GM12865 (cell line): ENCODE results near the gene STX8.
"Not testable (repeated sequence)": the region's sequence is repeated elsewhere in the genome, so short reads cannot be mapped to it uniquely, and the experiment has no call there.

ENCODE experiments used
- DNase-seq: peaks from one replicate; pipeline ENCODE4 v3.0.0; 2010; ENCODE audit warnings: low read depth
- H3K4me3 ChIP-seq: 2 replicates; pipeline ENCODE4 v1.5.1; 2011; ENCODE audit warnings: mild to moderate bottlenecking, low read depth, low read length, control low read depth
- CTCF ChIP-seq: IDR thresholded peaks from 2 replicates; pipeline ENCODE4 v1.5.1; 2011; ENCODE audit warnings: low read length, control low read depth, low read depth, inconsistent platforms; ENCODE audit not compliant: insufficient read depth; ENCODE audit errors: missing control alignments

STX8 gene

DNA sequence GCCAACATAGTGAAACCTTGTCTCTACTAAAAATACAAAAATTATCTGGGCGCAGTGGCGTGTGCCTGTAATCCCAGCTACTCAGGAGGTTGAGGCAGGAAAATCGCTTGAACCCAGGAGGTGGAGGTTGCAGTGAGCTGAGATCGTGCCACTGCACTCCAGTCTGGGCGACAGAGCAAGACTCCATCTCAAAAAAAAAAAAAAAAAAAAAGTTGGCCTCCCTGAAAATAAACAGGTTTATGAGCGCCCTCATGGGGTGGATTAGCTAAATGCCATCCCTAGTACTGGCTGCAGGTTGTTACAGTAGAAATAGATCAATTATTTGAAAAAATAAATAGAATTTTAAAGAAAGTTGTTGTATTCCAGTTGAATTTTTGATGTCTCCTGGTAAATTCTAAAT, 20.9 kb downstream of the STX8 start:
- not testable (repeated sequence) for H3K4me3 ChIP-seq
- peak; percentile 76 for DNase-seq
- TF ChIP-seq CTCF = peak; percentile 40

GRCh38 chr17:9553596-9553995, 22.0 kb downstream of the STX8 start:
- no peak for TF ChIP-seq CTCF
- no peak overlapping the region for H3K4me3 ChIP-seq
- no peak for DNase-seq

GRCh38 chr17:9553181-9553580, 22.4 kb downstream of the STX8 start:
- H3K4me3 ChIP-seq = no peak overlapping the region
- no peak for TF ChIP-seq CTCF
- no peak for DNase-seq

GRCh38 chr17:9549215-9549614, 26.4 kb downstream of the STX8 start:
- DNase-seq = no peak
- no peak overlapping the region for H3K4me3 ChIP-seq
- no peak for TF ChIP-seq CTCF

- no peak for TF ChIP-seq CTCF
- no peak for DNase-seq
- H3K4me3 ChIP-seq = no peak overlapping the region
These were observed 31.4 kb downstream of the STX8 start for GRCh38 chr17:9544221-9544620.

DNA sequence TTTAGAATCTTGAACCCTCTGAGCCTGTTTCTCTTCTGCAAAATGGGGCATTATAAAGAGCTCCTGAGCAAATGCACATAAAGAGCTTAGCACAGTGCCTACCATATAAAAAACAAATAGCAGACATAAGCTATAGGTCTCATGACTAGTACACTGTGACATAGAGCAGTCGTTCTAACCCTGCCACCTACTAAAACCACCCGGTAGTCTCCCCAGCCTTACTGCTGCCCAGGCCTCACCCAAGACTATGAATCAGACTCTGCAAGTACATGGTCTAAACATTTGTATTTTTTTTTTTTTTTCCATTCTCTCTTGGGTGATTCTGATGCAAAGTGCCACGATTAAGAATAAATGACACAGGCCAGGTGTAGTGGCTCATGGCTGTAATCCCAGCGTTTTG, 33.9 kb downstream of the STX8 start:
- no peak overlapping the region for H3K4me3 ChIP-seq
- TF ChIP-seq CTCF = no peak
- no peak for DNase-seq

- TF ChIP-seq CTCF = no peak
- no peak overlapping the region for H3K4me3 ChIP-seq
- no peak for DNase-seq
These were observed 37.0 kb downstream of the STX8 start for GRCh38 chr17:9538626-9539025.
